Frontal cortex (tissue), 4 donors: ENCODE measurements around the gene SIVA1. TPM values are rescaled to one million over a fixed set of nuclear protein-coding genes. Genes with fewer than 3 reads are reported as not detected.

ENCODE experiments used
- DNase-seq, 2 donors: peaks; one replicate each; pipeline ENCODE4 v3.0.0; 2012; ENCODE audit warnings: low spot score in 2 of 2
- FAIRE-seq: peaks from 2 replicates; lab custom pipeline; 2012; peaks lifted over from hg19 to GRCh38; lab: Jason Lieb, UNC
- total RNA-seq: library from RNA; depleted of rRNA; stranded (reverse); fragments of >200 nt; gene quantifications from one replicate; pipeline ENCODE4 v1.2.3, GENCODE V29; 2014
- donor health status: control.
- donor health status: control.
- donor health status: control.

The SIVA1 gene
- total RNA-seq, 1 donor from 2014 or later, result 20.4 TPM

DNA sequence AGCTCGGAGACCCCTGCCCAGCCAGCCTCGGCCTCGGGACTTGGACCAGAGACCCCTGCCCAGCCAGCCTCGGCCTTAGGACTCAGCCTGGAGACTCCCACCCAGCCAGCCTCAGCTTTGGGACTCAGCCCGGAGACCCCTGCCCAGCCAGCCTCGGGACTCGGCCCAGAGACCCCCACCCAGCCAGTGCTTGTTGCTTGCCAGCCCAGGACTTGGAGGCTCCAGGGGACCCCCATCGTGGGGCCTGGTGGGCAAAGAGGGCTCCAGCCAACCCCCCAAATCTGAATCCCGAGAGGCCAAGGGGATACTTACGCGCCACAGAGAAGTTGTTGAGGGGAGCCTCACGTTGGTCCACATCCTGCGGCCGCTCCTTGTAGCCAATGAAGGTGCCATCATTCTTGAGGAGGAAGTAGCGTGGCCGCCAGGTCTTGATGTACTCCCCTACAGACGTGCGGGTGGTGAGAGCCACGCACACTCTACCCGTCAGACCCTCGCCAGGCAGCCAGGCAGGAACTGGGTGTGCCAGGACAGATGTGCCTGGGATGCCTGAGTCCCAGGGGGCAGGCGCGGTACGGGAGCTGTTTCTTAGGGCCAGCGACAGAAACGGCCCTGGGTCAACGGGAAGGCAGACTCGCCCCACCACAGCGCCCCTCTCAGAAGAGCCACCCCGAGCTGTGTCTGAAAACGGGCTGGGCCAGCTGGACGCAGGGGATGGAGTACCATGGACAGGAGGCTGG, 27.0 kb downstream of the SIVA1 start:
- FAIRE-seq, result no peak

DNA sequence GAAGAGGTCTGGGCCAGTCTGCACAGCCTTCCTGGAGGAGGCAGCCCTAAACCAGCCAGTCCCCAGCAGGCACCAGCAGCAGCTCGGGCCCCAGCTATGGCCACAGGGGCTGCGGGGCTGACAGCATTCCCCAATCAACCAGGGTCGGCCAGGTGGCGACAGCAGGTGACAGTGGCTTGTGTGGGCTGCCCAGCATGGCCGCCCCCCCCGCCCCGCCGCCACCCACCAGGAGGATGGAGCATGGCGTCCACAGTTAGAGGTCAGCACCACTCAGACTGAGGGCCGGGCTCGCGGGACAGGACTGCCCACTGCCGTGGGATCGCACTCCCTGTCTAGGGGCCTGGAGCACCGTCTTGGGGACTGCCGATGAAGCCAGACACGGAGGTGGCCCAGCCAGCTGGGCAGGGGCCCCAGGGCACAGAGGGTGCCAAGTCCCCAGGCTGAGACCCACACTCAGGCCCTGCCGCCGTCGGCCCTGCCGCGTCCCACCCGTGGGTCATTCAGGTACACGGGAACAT, 27.6 kb downstream of the SIVA1 start:
- DNase-seq, result no peak
- FAIRE-seq, result no peak

More for the DNA sequence above, 27.0 kb downstream of the SIVA1 start:
- no peak for DNase-seq

DNA sequence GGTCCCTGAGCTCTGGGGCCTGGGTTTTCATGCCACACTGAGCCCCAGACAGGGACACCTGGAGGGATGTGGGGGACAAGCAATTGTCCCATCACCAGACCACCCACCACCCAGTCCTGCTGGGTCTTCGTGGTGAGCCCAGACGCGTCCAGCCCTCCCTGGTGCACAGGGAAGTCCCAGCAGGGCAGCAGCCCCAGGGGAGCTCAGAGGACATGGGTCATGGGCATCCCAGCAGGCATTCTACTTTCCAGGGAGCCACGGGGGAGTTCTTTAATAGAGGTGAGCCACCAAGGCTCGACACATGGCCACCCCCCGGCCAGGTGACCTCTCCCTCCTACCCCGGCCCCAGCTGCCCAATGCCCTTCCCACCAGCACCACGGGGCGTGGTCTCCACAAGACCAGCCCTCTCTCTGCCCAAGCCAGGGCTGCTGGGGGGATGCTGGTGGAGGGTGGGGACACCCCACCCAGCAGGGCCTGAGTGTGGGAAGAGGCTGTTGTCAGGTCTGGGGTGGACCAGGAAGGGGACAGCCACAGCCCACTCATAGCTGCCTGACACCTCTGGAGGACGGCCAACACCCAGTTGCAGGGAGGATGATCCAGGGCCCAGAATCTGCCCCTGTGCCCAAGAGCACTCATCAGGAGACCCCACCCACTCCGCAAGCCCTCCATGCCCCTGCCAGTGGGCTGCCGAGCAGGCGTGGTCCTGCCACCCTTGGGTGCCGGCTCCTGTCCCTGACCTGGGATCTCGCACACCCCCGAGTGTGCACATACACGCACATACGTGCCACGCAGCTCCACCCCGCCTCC, 28.5 kb downstream of the SIVA1 start:
- no peak for FAIRE-seq

DNA sequence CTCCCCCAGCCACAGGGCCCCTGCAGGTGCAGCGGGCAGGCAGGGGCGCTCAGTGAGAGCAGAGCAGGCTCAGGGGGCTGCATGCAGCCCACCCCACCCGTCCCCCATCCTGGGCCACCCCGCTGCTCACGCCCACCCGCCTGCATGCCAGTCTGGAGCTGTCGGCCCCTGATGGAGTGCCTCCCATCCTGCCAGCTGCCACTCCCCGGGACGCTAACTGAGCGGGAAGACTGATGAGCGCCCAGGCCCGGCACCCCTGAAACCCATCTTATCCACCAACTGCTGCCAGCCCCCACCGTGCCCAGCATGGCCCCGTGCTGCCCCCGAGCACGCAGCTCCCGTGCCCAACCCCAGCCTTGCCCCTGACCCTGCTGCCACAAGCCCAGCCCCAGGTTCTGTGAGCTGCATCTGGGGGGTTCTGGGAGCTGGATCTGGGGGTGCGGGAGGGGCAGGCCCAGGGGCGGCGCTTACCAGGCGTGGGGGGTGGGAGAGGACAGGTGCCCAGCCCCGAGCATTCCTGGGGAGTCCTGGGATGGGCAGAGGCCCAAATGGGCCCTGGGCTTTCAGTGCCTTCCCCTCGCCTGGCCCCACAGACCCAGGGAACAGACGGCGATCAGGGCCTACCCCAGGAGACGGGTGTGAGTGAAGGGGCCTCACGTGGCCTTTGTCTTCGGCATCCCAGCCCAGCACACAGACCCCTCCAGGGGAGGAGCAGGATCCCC, 29.3 kb downstream of the SIVA1 start:
- DNase-seq, result no peak
- no peak for FAIRE-seq

More for the DNA sequence above, 28.5 kb downstream of the SIVA1 start:
- no peak for DNase-seq

DNA sequence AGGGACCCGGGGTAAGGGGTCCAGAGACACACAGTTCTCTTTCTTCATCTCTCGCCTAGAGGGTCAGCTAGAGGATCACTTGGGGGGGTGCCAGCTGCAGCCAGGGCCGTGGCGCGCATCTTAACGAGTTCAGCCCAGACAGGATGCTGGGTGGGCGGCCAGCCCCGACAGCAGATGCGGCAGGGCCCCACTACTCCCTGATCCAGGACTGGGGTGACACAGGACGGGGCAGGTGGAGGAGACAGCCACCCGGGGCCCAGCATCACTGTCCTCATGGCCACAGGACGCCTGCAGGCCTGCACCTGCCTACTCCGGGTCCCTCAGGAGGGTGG, 29.8 kb downstream of the SIVA1 start:
- no peak for DNase-seq
- FAIRE-seq, result no peak

DNA sequence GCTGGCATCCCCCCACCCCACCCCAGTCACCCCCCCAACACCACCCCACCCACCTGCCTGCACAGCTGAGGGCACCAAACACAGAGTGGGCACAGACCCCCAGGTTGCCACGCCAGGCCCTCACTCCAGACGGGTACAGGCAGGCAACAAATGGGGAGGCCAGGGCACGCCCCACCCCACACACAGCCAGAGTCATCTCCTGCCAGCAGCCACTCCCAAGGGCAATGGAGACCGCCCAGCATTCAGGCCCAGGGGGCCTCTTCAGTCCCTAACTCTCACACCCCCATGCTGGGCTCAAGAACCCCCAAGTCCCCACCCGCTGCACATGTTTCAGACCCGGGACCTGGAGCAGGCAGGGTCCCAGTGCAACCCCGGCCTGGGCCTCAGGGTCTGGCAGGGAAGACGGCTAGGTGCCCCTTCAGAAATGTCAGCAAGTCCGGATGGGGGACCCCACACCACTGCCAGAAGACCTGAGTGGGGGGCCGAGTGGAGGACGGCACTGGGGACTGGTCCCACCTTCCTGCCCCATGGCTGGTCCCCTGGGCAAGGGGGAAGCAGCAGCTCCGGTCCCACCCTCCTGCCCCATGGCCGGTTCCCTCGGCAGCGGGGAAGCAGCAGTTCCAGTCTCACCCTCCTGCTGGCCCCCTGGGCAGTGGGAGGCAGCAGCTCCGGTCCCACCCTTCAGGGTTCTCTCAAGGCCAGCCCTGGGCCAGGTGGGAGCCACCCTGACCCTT, 30.7 kb downstream of the SIVA1 start:
- no peak for DNase-seq
- FAIRE-seq, result no peak

DNA sequence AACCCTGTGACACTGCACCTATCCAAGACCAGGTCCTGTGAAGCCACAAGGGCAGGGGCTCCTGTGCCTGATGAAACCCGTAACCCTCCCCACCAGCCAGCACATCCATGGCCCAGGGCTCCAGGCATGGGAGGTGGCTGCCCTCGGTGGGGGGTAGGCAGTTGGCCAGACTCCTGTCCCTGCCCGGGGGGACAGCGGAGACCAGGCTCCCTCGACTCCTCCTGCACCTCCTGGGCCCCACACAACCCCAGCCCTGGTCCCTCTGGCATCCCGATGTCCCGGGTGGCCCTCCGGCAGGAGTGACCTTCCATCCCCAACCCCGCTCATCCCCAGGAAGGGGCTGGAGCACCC, 31.2 kb downstream of the SIVA1 start:
- DNase-seq, result no peak
- no peak for FAIRE-seq

DNA sequence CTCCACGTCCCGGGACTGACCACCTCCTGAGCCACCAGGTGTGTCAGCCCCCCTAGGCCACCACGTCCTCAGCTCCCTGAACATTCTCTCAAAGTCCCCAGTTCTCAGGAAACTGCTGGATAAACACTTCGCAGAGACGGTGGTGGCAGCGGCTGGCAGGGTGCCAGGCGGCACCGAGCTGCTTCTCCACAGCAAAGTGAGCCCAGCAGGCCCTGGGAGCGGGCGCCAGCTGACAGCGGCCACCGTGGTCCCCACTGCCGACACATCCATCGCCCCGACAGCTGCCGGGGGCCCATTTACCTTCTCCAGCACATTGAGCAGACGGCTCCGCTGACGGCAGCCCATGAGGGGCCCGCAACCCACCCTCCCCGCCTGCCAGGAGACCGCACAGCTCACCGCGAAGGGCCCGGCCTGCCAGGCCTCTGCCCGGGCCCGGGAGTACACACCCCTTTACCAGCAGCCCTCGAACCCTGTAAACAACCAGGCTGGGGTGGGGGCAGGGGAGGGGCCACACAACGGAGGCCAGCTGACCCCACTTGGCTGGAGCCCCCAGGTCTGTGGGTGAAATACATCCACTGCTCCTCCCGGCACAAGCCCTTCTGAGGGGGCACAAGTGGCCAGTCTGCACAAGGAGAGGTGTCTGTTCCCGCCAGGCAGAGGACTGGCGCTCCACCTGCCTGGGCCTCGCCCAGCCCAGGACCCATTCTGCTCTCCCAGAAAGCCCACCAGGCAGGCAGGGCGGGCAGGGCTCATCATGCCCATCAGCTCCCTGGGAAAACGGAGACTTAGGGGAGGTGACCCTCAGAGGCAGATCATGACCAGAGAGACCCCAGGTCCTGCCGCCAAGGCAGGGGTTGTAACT, 32.1 kb downstream of the SIVA1 start:
- FAIRE-seq, result no peak
- peak in 1 of 2 donors; percentile 71 for DNase-seq

DNA sequence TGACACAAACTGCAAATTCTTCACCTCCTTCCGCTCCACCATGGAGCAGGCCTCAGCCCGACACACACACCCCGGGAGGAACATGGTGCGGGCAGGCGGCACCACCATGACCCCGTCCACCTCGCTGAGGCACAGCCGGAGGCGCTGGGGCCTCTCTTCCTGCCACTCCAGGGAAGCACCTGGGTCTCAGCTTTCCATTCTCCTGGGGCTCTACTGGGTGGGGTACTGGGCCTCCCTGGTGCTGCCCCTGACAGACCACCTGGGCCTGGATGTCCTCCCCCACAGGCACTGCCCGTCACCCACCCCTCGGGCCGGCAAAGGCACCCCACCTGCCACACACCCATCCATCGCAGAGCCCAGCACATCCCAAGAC, 32.7 kb downstream of the SIVA1 start:
- FAIRE-seq, result no peak
- DNase-seq, result no peak

DNA sequence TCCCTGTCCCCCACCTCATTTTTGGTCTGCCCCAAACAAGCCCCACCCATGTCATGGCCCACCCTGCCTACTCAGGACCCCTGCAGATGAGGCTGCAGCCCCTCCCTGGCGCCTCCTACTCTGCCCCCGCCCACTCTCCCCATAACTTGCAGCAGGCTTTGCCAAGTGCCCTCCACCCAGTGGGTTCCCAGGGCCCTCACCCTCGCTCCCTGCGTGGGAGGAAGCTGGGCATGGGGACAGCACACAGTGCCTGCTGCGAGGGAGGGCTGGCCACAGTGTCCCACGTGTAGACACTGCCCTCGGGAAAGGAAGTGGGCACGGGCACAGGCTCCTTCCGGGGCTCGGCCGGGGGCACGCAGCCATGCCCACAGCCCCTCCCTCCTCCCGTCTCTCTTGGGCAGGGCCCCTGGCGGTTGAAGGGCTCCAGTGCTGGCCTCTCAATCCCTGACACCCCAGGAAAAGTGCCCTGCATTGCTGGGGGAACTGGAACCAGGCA, 33.2 kb downstream of the SIVA1 start:
- DNase-seq (no peak), FAIRE-seq (no peak)

DNA sequence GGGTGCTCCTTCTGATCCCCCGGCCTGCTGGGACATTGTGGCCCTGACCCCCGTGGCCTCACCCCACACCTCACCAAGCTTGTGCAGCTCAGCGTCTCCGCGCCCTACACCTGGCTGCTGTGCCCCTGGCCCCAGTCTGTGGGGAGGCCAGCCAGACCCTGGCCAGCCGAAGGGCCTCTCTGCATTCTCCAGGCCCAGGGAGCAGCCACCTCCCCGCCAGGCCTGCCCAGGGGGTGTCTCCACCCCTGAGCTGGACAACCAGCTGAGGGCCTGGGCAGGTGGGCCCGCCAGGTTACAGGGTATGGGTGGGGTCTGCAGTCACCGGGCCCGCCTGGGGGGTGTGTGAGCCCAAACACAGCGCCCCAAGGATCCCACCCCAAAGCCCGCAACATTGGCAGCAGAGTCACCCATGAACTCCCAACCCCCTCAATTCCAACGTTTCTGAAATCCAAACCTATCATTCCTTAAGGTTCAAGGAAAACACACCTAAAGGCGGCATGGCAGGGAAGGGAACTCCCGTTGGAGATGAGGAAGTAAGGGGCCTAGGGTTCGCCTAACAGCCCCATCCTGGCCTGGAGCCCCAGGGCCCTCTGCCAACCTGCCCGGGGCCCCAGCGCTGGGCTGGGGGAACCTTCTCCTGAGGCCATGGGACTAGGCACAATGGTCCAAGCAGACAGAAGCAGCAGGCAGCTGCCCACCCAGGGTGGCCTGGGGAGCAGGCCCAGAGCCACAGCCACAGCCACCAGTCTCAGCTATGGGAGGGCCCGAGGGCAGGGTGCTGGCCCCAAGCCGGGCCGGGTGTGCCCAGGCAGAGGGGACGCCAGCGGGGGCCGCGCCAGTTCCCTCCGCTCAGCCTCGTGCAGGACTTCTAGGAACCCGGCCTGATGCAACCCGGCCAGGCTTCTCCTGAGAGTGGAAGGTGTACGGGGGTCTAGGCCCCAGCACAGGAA, 34.1 kb downstream of the SIVA1 start:
- FAIRE-seq (no peak), DNase-seq (no peak)

DNA sequence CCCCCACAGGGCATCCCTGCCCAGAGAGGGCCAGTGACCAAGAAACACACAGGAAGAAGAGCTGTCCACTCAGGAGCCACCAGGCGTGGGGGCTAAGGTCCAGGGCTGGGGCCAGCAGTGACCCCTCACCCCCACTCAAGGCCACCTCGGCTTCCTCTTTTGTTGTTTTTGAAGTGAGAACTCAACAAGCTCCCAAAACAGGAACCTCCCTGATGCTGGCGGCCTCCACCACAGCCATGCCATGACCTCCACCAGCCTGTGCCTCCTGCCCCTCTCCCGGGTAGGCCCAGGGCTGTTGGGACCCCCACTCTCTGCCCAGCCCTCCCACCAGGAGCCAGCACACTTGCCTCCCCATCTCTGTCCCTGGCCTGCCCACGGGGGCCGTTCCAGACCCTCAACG, 34.8 kb downstream of the SIVA1 start:
- DNase-seq (no peak), FAIRE-seq (no peak)

DNA sequence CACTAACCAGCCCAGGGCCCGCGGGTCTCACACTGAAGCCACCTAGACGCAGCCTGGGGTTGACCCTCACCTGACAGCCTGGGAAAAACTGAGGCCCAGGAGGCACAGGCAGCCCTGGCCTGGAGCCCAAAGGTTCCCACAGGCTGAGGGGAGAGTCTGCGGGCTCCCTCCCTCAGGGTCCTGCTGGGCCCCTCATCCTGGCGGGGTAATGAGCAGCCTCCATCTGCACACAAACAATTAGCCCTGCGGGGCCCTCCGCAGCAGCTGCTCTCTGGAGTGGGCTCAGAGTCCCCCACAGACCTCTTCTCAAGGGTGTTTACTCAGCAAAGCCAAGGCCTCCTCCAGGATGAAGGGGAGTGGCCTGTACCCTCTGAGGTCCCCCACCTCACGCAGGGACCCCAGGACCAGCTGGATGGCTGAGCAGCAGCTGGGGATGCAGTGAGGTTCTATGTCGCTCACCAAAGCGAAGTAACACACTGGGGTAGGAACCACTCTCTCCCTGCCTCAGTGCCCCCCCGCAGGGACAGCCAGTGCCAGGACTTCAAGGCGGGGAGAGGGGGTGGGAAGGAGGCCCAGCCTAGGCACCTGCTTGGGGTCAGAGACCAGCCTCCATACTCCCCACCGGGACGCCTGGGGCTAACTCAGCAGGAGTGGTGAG, 35.3 kb downstream of the SIVA1 start:
- DNase-seq (no peak), FAIRE-seq (no peak)

DNA sequence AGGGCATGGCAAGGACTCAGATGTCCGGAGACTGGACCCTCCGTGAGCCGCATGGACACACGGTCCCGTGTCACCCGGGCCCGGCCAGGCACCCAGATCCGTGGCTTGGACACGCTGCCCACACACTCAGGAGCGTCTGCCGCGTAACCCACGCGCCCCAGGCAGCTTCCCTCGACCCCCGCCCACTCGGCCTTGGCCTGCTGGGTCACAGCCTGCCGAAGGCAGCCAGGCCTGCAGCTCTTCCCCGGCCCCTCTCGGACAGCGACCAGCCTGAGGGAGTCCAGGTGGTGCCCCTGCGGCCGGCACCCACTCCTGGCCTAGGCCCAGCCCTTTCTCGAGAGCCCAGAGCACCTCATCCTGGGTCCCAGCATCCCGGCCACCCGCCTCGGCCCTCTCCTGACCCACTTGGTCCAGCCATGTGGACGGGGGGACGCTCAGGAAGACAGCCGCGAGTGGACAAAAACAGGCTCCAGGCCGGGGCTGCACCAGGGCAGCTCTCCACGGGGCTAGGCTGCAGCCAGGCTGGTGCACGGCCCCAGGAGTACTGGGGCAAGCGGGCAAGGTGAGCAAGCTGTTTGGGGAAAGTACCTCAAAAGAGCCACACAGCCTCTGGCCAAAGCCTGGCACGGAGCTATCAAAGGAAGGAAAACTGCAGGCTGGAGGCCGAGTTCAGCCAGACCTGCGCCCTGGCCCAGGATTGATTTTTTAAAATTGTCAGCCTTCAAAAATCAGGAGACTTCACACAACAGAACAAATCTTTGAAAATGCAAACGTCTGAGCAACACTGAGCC, 36.1 kb downstream of the SIVA1 start:
- no peak for DNase-seq

DNA sequence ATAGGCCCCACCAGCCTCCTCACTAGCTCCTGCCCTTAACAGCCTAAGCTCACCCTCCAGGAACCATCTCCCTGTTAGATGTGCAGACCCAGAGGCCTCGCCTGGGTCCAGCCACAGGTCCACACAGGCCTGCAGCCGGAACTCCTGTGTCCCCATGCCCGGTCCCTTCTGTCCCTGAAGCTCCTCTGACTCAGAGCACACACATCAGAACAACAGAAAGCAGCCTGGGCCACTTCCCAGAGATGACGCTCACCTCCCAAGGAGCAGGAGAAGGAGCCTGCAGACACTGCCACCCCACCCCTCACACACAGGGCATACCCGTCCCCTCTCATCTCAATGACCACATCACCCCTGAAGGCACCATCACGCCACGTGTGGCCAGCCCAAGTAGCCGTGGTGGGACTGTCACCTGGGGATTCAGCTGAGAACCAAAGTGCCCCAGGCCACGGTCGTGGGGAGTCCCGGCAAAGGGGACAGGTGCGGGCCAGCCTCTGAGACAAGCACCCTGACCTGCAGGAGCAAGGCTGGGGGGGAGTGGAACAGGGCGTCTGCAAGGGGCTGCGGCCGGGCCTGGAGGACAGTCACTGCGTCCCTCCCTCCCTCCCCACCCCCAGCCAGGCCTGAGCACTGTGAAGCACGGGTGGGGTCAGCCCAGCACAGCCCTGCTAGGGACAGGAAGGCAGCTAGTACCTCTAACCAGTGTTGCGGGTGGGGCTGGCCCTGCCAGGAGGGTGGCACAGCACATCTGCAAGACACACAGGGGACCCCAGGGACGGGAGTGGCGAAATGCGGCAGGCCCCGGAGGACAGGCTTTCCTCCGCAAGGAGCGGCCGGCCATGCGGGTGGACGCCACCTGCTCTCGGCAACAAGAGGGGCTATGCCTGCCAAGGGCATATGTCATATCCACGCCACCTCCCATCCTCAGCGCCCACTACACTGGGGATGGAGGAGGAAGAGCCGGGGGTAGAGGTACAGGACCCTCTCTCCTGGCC, 37.1 kb downstream of the SIVA1 start:
- DNase-seq (no peak), FAIRE-seq (no peak)

More for the DNA sequence above, 36.1 kb downstream of the SIVA1 start:
- FAIRE-seq, result no peak
